ENCODE results near the gene TULP1.

DNA sequence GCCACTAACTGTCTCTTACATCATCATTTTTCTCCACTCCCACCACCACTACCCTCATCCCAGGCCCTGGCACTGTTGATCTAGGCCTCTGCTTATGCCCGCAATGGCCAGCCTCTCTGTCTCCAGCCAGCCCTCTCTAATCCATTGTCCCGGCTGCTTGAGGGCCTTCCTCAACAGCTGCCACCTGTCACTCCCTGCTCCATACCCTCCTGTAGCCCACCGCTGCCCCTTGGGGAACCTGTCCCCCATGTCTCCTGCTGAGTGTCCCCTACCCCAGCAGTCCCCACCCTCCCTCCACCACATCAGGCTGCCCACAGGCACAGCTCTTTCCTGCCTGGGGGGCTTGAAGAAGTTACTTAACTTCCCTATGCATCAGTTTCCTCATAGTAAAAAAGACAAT is 29.2 kb downstream of the TULP1 start:
- TF ChIP-seq, protein P1, sequence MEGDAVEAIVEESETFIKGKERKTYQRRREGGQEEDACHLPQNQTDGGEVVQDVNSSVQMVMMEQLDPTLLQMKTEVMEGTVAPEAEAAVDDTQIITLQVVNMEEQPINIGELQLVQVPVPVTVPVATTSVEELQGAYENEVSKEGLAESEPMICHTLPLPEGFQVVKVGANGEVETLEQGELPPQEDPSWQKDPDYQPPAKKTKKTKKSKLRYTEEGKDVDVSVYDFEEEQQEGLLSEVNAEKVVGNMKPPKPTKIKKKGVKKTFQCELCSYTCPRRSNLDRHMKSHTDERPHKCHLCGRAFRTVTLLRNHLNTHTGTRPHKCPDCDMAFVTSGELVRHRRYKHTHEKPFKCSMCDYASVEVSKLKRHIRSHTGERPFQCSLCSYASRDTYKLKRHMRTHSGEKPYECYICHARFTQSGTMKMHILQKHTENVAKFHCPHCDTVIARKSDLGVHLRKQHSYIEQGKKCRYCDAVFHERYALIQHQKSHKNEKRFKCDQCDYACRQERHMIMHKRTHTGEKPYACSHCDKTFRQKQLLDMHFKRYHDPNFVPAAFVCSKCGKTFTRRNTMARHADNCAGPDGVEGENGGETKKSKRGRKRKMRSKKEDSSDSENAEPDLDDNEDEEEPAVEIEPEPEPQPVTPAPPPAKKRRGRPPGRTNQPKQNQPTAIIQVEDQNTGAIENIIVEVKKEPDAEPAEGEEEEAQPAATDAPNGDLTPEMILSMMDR (IDR thresholded peaks at IDR 0.05 in 8 of 11, conservative IDR thresholded peaks at IDR 0.05 in 3 of 11): no peak
- TF ChIP-seq POLR2AphosphoS5 (IDR thresholded peaks at IDR 0.05) (no peak), POLR2A (IDR thresholded peaks at IDR 0.05) (no peak)
